ENCODE measurements around the gene SLC25A17.

DNA sequence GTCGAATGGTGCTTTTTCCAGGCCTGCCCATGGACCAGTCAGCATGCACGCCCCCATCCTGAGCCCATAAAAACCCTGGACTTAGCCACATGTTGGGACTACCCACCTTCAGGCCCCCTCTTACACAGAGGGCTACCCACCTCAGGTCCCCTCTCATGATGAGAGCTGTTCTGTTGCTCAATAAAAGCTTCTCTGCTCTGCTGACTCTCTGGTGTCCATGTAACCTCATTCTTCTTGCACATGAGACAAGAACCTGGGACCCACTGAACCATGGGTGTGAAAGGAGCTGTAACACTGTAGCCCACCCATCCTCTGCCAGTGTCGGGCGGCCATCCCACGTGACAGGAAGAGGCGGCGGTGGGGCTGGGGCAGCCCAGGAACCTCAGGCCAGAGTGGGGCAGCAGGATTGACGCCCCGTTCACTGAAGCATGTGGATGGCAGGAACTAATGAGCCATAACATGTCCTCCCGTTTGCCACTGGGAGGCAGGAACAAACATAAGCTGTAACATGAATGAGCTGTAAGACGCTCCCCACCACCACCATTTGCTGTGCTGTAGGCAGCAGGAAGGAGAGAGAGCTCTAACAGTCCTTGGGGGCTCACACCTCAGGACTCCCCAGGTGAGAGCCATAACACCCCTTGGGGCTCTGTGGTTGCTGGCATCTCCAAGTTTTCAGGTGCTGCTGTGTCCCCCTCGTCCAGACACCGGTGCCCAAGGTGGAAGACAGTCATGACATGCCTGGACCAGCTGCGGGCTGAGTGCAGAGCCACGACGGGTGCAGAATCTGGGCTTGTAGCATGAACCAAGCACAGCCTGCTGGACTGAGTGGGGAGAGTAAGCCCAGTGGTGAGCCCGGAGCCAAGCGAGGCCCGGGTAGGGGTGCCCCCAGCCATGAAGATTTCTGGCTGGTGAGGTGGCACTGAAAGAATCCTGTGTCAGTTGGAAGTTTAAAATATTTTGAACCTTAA, 70.5 kb downstream of the SLC25A17 start:
- TF ChIP-seq, protein P1, sequence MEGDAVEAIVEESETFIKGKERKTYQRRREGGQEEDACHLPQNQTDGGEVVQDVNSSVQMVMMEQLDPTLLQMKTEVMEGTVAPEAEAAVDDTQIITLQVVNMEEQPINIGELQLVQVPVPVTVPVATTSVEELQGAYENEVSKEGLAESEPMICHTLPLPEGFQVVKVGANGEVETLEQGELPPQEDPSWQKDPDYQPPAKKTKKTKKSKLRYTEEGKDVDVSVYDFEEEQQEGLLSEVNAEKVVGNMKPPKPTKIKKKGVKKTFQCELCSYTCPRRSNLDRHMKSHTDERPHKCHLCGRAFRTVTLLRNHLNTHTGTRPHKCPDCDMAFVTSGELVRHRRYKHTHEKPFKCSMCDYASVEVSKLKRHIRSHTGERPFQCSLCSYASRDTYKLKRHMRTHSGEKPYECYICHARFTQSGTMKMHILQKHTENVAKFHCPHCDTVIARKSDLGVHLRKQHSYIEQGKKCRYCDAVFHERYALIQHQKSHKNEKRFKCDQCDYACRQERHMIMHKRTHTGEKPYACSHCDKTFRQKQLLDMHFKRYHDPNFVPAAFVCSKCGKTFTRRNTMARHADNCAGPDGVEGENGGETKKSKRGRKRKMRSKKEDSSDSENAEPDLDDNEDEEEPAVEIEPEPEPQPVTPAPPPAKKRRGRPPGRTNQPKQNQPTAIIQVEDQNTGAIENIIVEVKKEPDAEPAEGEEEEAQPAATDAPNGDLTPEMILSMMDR (IDR thresholded peaks at IDR 0.05; ENCODE audit: borderline replicate concordance, extremely low read depth, low read length, poor library complexity, severe bottlenecking): no peak
- no peak for TF ChIP-seq EZH2 (IDR thresholded peaks at IDR 0.05; ENCODE audit: borderline replicate concordance, low read depth, low read length, severe bottlenecking)

Data from DND-41 (cell line).